IMR-90 (cell line): ENCODE data around the gene POMGNT2. TPM values are rescaled to one million over a fixed set of nuclear protein-coding genes. Genes with fewer than 3 reads are reported as not detected.
A peak's percentile ranks its signal among the peaks of the same experiment; 100 is the strongest.

Experiments used
- ATAC-seq: fragments of 200-7000 bp; cut with Tn5 transposase; 2 replicates; pipeline ENCODE4 v1.9.1; 2020; ENCODE audit warnings: low read depth, mild to moderate bottlenecking, moderate library complexity
- BruUV-seq: library from RNA; stranded (reverse); fragments of 400-500 nt; replicated peaks from 2 replicates; lab custom pipeline; 2021; lab: Mats Ljungman, UMichigan
- CTCF ChIA-PET: fragments of 300-600 bp; formaldehyde crosslinking; extraction: SDS; loops from one replicate; lab custom pipeline; 2021; ENCODE audit warnings: antibody characterized with exemption; lab: Yijun Ruan, JAX
- POLR2A ChIA-PET: fragments of 300-600 bp; sonication (Branson Sonifier 250); formaldehyde crosslinking; loops from one replicate; lab custom pipeline; 2022; ENCODE audit warnings: antibody characterized with exemption; ENCODE audit not compliant: unreplicated experiment; lab: Charles Lee
- DNase-seq: peaks from one replicate; pipeline ENCODE4 v3.0.0; 2013
- H2AFZ ChIP-seq: replicated peaks from 2 replicates; pipeline ENCODE3; 2013; ENCODE audit warnings: low read length, mild to moderate bottlenecking; ENCODE audit not compliant: poor library complexity
- H2AK5ac ChIP-seq: 2 replicates; pipeline ENCODE4 v1.6.1; 2013; ENCODE audit warnings: low read depth, low read length, inconsistent platforms
- H2AK9ac ChIP-seq: replicated peaks from 2 replicates; pipeline ENCODE3; 2013; ENCODE audit warnings: mild to moderate bottlenecking, low read depth, low read length, moderate library complexity; ENCODE audit not compliant: poor library complexity
- H2BK120ac ChIP-seq: 2 replicates; pipeline ENCODE4 v1.6.1; 2013; ENCODE audit warnings: low read depth, low read length, inconsistent platforms
- H2BK15ac ChIP-seq: 3 replicates; pipeline ENCODE4 v1.6.1; 2013; ENCODE audit warnings: low read depth, low read length, inconsistent platforms
- H2BK20ac ChIP-seq: 2 replicates; pipeline ENCODE4 v1.6.1; 2013; ENCODE audit warnings: low read depth, mild to moderate bottlenecking, inconsistent platforms, low read length, moderate library complexity
- H2BK5ac ChIP-seq: 2 replicates; pipeline ENCODE4 v1.6.1; 2013; ENCODE audit warnings: mild to moderate bottlenecking, low read depth, low read length, inconsistent platforms; ENCODE audit not compliant: poor library complexity, severe bottlenecking
- H3K14ac ChIP-seq: replicated peaks from 2 replicates; pipeline ENCODE4 v1.6.1; 2013; ENCODE audit warnings: low read depth, low read length, inconsistent platforms
- H3K18ac ChIP-seq: 2 replicates; pipeline ENCODE4 v1.6.1; 2013; ENCODE audit warnings: low read depth, low read length, control low read depth
- H3K23ac ChIP-seq: 2 replicates; pipeline ENCODE4 v1.6.1; 2013; ENCODE audit warnings: low read depth, low read length, inconsistent platforms
- H3K27ac ChIP-seq: 2 replicates; pipeline ENCODE4 v1.5.1; 2013; ENCODE audit warnings: mild to moderate bottlenecking, control low read depth, low read length; ENCODE audit not compliant: insufficient read depth
- H3K27me3 ChIP-seq: 2 replicates; pipeline ENCODE4 v1.6.1; 2013; ENCODE audit warnings: low read length; ENCODE audit not compliant: control insufficient read depth, insufficient read depth
- H3K36me3 ChIP-seq: 2 replicates; pipeline ENCODE4 v1.6.1; 2013; ENCODE audit warnings: low read length, mixed read lengths; ENCODE audit not compliant: control insufficient read depth, insufficient read depth
- H3K4ac ChIP-seq: 2 replicates; pipeline ENCODE4 v1.6.1; 2013; ENCODE audit warnings: low read depth, low read length, inconsistent platforms
- H3K4me1 ChIP-seq: 2 replicates; pipeline ENCODE4 v1.6.1; 2013; ENCODE audit warnings: low read length, mixed read lengths; ENCODE audit not compliant: control insufficient read depth, insufficient read depth
- H3K4me2 ChIP-seq: 2 replicates; pipeline ENCODE4 v1.6.1; 2013; ENCODE audit warnings: low read depth, mild to moderate bottlenecking, control low read depth, low read length, moderate library complexity
- H3K4me3 ChIP-seq: 2 replicates; pipeline ENCODE4 v1.5.1; 2013; ENCODE audit warnings: low read depth, mild to moderate bottlenecking, control low read depth, low read length, moderate library complexity; ENCODE audit not compliant: insufficient read depth
- H3K56ac ChIP-seq: 2 replicates; pipeline ENCODE4 v1.6.1; 2013; ENCODE audit warnings: low read length, inconsistent platforms; ENCODE audit not compliant: insufficient read depth; ENCODE audit errors: extremely low read depth
- H3K79me1 ChIP-seq, 2 experiments: 2 replicates each; pipeline ENCODE4 v1.6.1; 2013; ENCODE audit warnings: low read length in 2 of 2, inconsistent platforms in 1 of 2, low read depth in 1 of 2
- H3K9ac ChIP-seq: 2 replicates; pipeline ENCODE4 v1.6.1; 2013; ENCODE audit warnings: low read depth, low read length, control low read depth
- H3K9me1 ChIP-seq: 2 replicates; pipeline ENCODE4 v1.6.1; 2013; ENCODE audit warnings: low read length, inconsistent platforms; ENCODE audit not compliant: insufficient read depth
- H3K9me3 ChIP-seq: 2 replicates; pipeline ENCODE4 v1.6.1; 2013; ENCODE audit warnings: low read length; ENCODE audit not compliant: control insufficient read depth, insufficient read depth
- H4K20me1 ChIP-seq: 2 replicates; pipeline ENCODE4 v1.6.1; 2013; ENCODE audit warnings: low read length, inconsistent platforms; ENCODE audit not compliant: insufficient read depth
- H4K5ac ChIP-seq: 2 replicates; pipeline ENCODE4 v1.6.1; 2013; ENCODE audit warnings: mild to moderate bottlenecking, low read depth, low read length, control low read depth
- H4K8ac ChIP-seq, 2 experiments: 2 replicates each; pipeline ENCODE4 v1.6.1; 2013; ENCODE audit warnings: low read depth in 2 of 2, low read length in 2 of 2, control low read depth in 1 of 2, inconsistent platforms in 1 of 2
- H4K91ac ChIP-seq: 2 replicates; pipeline ENCODE4 v1.6.1; 2013; ENCODE audit warnings: low read depth, low read length, inconsistent platforms; ENCODE audit not compliant: insufficient read depth
- BHLHE40 ChIP-seq: fragments of 150-350 bp; IDR thresholded peaks from 2 replicates; pipeline ENCODE4 v1.6.1; 2016; ENCODE audit warnings: mild to moderate bottlenecking, low read depth, low read length
- CEBPB ChIP-seq: IDR thresholded peaks from 2 replicates; pipeline ENCODE4 v1.6.1; 2012; ENCODE audit warnings: low read depth, low read length, improper control_type of control experiment
- CHD1 ChIP-seq: IDR thresholded peaks from 2 replicates; pipeline ENCODE4 v1.6.1; 2012; ENCODE audit warnings: low read depth, low read length, improper control_type of control experiment
- FOS ChIP-seq: fragments of 150-350 bp; IDR thresholded peaks from 2 replicates; pipeline ENCODE4 v1.6.1; 2016; ENCODE audit warnings: low read depth, low read length
- MAFK ChIP-seq: IDR thresholded peaks from 2 replicates; pipeline ENCODE4 v1.6.1; 2012; ENCODE audit warnings: low read depth, low read length, improper control_type of control experiment
- MAZ ChIP-seq: IDR thresholded peaks from 2 replicates; pipeline ENCODE4 v1.6.1; 2012; ENCODE audit warnings: low read depth, mild to moderate bottlenecking, low read length, improper control_type of control experiment, moderate library complexity, borderline replicate concordance
- MXI1 ChIP-seq: IDR thresholded peaks from 2 replicates; pipeline ENCODE4 v1.6.1; 2012; ENCODE audit warnings: low read depth, mild to moderate bottlenecking, low read length, moderate library complexity, borderline replicate concordance
- NFE2L2 ChIP-seq: fragments of 150-350 bp; IDR thresholded peaks from 2 replicates; pipeline ENCODE4 v1.6.1; 2016; ENCODE audit warnings: low read depth, mild to moderate bottlenecking, low read length
- POLR2A ChIP-seq: IDR thresholded peaks from 2 replicates; pipeline ENCODE4 v1.6.1; 2012; ENCODE audit warnings: mild to moderate bottlenecking, low read depth, low read length
- RAD21 ChIP-seq: IDR thresholded peaks from 2 replicates; pipeline ENCODE4 v1.6.1; 2012; ENCODE audit warnings: low read length, improper control_type of control experiment
- RCOR1 ChIP-seq: IDR thresholded peaks from 2 replicates; pipeline ENCODE4 v1.6.1; 2012; ENCODE audit warnings: mild to moderate bottlenecking, low read length, improper control_type of control experiment; ENCODE audit not compliant: insufficient replicate concordance
- RFX5 ChIP-seq: IDR thresholded peaks from 2 replicates; pipeline ENCODE4 v1.8.0; 2012; ENCODE audit warnings: low read depth, mild to moderate bottlenecking, low read length, moderate library complexity
- SMC3 ChIP-seq: fragments of 150-350 bp; IDR thresholded peaks from 2 replicates; pipeline ENCODE4 v1.6.1; 2016; ENCODE audit warnings: low read depth, mild to moderate bottlenecking, antibody characterized with exemption, low read length, moderate library complexity
- USF2 ChIP-seq: fragments of 150-350 bp; IDR thresholded peaks from 2 replicates; pipeline ENCODE4 v1.6.1; 2017; ENCODE audit warnings: mild to moderate bottlenecking, antibody characterized with exemption, low read length, low read depth
- WGBS, 2 experiments: methylation state at CpG; one replicate each; pipeline versions ENCODE4 v1.1.5 to v1.1.7; 2013; ENCODE audit warnings: missing lambda C conversion rate in 2 of 2; ENCODE audit not compliant: insufficient read length in 1 of 2; ENCODE audit errors: extremely low coverage in 2 of 2; 5-methylcytosine and 5-hydroxymethylcytosine counted together
- dilution Hi-C: fragments of 300-500 bp; cut with HindIII; formaldehyde crosslinking; loops from one replicate; pipeline ENCODE4 v1.14.3; 2018; ENCODE audit warnings: low sequenced_read_pairs; ENCODE audit not compliant: unreplicated experiment
- in situ Hi-C: fragments of 300-500 bp; cut with MboI; formaldehyde crosslinking; loops from 3 replicates; pipeline ENCODE4 v1.14.3; 2019; ENCODE audit warnings: low sequenced_read_pairs, inconsistent platforms, mixed read lengths
- intact Hi-C: fragments of 100-400 bp; cut with micrococcal nuclease; formaldehyde crosslinking; loops from 2 replicates; pipeline ENCODE4 v1.10.0; 2022
- polyA plus RNA-seq, 3 experiments: library from polyadenylated mRNA; depleted of rRNA; stranded (reverse); fragments of >200 nt; gene quantifications; 2 replicates each; pipeline ENCODE4 v1.2.3, GENCODE V29; 2012; ENCODE audit warnings: low replicate concordance in 1 of 3
- total RNA-seq: library from RNA; depleted of rRNA; stranded (reverse); fragments of >200 nt; gene quantifications from 2 replicates; pipeline ENCODE4 v1.2.3, GENCODE V29; 2012
- TF ChIP-seq, protein P1 (sequence below): conservative IDR thresholded peaks from 2 replicates; pipeline ENCODE4 v1.5.1; 2012; ENCODE audit warnings: mild to moderate bottlenecking, low read depth, low read length, improper control_type of control experiment
- TF ChIP-seq, protein P2 (sequence below): fragments of 150-350 bp; IDR thresholded peaks from 2 replicates; pipeline ENCODE4 v1.6.1; 2016; ENCODE audit warnings: low read depth, mild to moderate bottlenecking, low read length, moderate library complexity, borderline replicate concordance

Gene POMGNT2
- total and polyA plus RNA-seq, 2 of the 4 experiments (the other 2 are of a cell fraction): 7.5 to 16.2 TPM

GRCh38 chr3:43062564-43063040 is 43.3 kb downstream of the POMGNT2 start:
- DNase-seq: no peak
- no TSS peak for BruUV-seq
- ATAC-seq: 0 out of 2 replicates have a peak, but pooled peaks have one; percentile 11
- dilution Hi-C loops (no loop called here), in situ Hi-C loops (no loop called here), intact Hi-C loops (no loop called here)
- Histone ChIP-seq H3K18ac (no peak overlapping the region), H2AK5ac (no peak overlapping the region), H3K4ac (no peak overlapping the region), H3K4me2 (no peak overlapping the region), H4K91ac (no peak overlapping the region), H3K56ac (no peak overlapping the region), H2BK15ac (no peak overlapping the region), H3K9me3 (no peaks in the 10 kb centered on the region), H3K4me3 (no peak overlapping the region), H2AFZ (no peak overlapping the region), H4K8ac (no peak overlapping the region), H3K27me3 (peaks cover 3% of the 10 kb centered on the region; the same call in 1 of the 2 replicates), H3K36me3 (no peaks in the 10 kb centered on the region), H4K20me1 (no peaks in the 10 kb centered on the region), H4K5ac (no peak overlapping the region), H3K27ac (no peak overlapping the region), H3K79me1 (no peaks in the 10 kb centered on the region), H2BK120ac (no peak overlapping the region), H3K9me1 (no peaks in the 10 kb centered on the region), H2BK20ac (no peak overlapping the region), H2AK9ac (no peak overlapping the region), H2BK5ac (no peak overlapping the region), H3K14ac (no peak overlapping the region), H3K23ac (no peak overlapping the region), H3K4me1 (no peaks in the 10 kb centered on the region), H3K9ac (no peak overlapping the region)
- 61% methylated on average over 3 of the region's 8 CpGs; no CpG with 5 or more reads in 1 of the 2 experiments for WGBS, 2 experiments
- ChIA-PET CTCF (no interaction called here), POLR2A (no interaction called here)
- TF ChIP-seq USF2: no peak
- no peak for TF ChIP-seq CHD1
- TF ChIP-seq, protein P1, sequence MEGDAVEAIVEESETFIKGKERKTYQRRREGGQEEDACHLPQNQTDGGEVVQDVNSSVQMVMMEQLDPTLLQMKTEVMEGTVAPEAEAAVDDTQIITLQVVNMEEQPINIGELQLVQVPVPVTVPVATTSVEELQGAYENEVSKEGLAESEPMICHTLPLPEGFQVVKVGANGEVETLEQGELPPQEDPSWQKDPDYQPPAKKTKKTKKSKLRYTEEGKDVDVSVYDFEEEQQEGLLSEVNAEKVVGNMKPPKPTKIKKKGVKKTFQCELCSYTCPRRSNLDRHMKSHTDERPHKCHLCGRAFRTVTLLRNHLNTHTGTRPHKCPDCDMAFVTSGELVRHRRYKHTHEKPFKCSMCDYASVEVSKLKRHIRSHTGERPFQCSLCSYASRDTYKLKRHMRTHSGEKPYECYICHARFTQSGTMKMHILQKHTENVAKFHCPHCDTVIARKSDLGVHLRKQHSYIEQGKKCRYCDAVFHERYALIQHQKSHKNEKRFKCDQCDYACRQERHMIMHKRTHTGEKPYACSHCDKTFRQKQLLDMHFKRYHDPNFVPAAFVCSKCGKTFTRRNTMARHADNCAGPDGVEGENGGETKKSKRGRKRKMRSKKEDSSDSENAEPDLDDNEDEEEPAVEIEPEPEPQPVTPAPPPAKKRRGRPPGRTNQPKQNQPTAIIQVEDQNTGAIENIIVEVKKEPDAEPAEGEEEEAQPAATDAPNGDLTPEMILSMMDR: no peak
- no peak for TF ChIP-seq RCOR1
- TF ChIP-seq MXI1: no peak
- no peak for TF ChIP-seq SMC3
- no peak for TF ChIP-seq MAZ
- TF ChIP-seq, protein P2, sequence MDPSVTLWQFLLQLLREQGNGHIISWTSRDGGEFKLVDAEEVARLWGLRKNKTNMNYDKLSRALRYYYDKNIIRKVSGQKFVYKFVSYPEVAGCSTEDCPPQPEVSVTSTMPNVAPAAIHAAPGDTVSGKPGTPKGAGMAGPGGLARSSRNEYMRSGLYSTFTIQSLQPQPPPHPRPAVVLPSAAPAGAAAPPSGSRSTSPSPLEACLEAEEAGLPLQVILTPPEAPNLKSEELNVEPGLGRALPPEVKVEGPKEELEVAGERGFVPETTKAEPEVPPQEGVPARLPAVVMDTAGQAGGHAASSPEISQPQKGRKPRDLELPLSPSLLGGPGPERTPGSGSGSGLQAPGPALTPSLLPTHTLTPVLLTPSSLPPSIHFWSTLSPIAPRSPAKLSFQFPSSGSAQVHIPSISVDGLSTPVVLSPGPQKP: no peak
- no peak for TF ChIP-seq RAD21
- TF ChIP-seq BHLHE40: no peak
- TF ChIP-seq MAFK: no peak
- TF ChIP-seq FOS: no peak
- no peak for TF ChIP-seq POLR2A
- TF ChIP-seq CEBPB: no peak
- TF ChIP-seq NFE2L2: no peak
- no peak for TF ChIP-seq RFX5
